HG02642 (cell line): Measurements from ENCODE around the gene B3GALT4.

Experiments
- ATAC-seq: cut with Tn5 transposase; IDR thresholded peaks from one replicate; pipeline ENCODE4 v1.9.1; 2021; ENCODE audit warnings: mild to moderate bottlenecking; ENCODE audit not compliant: unreplicated experiment, poor library complexity

Gene B3GALT4

GRCh38 chr6:33288921-33289783, 12.2 kb downstream of the B3GALT4 start, which contains the start of the genes PFDN6 and WDR46:
PFDN6 (plus strand) TSS chr6:33289601; CDS start chr6:33289857, 256 bp downstream.
WDR46 (minus strand) TSS chr6:33289239; CDS start chr6:33289170, 69 bp downstream.
- ATAC-seq: peak; percentile 82

GRCh38 chr6:33289784-33290315, 12.9 kb downstream of the B3GALT4 start:
- no peak for ATAC-seq

- no peak for ATAC-seq
These were observed 13.5 kb downstream of the B3GALT4 start for GRCh38 chr6:33290459-33290858.

- no peak for ATAC-seq
These were observed 16.2 kb downstream of the B3GALT4 start for GRCh38 chr6:33292996-33293682.

GRCh38 chr6:33294086-33294823, 17.3 kb downstream of the B3GALT4 start:
- ATAC-seq: no peak

- no peak for ATAC-seq
These were observed 18.9 kb downstream of the B3GALT4 start for GRCh38 chr6:33295621-33296369.

- no peak for ATAC-seq
These were observed 20.0 kb downstream of the B3GALT4 start for GRCh38 chr6:33296797-33297405.

- ATAC-seq: no peak
These were observed 20.6 kb downstream of the B3GALT4 start for GRCh38 chr6:33297406-33297955.

- no peak for ATAC-seq
These were observed 21.2 kb downstream of the B3GALT4 start for GRCh38 chr6:33297956-33298772.

- ATAC-seq: peak; percentile 26
These were observed 21.9 kb downstream of the B3GALT4 start, which contains the start of gene RGL2 for GRCh38 chr6:33298773-33299236. RGL2 (minus strand) TSS chr6:33298942; CDS start chr6:33298610, 332 bp downstream.

GRCh38 chr6:33299237-33299944, 22.5 kb downstream of the B3GALT4 start:
- peak; percentile 80 for ATAC-seq

GRCh38 chr6:33301877-33302276, 25.0 kb downstream of the B3GALT4 start:
- no peak for ATAC-seq

GRCh38 chr6:33304216-33304615, 27.3 kb downstream of the B3GALT4 start:
- ATAC-seq: no peak

GRCh38 chr6:33305052-33305451, 28.1 kb downstream of the B3GALT4 start:
- ATAC-seq: no peak

- ATAC-seq: no peak
These were observed 29.4 kb downstream of the B3GALT4 start for GRCh38 chr6:33306356-33306755.

- peak; percentile 20 for ATAC-seq
These were observed 35.6 kb downstream of the B3GALT4 start for GRCh38 chr6:33312361-33313104.
